ENCODE results near the gene TMEM143. TPM values are rescaled to one million over a fixed set of nuclear protein-coding genes. Genes with fewer than 3 reads are reported as not detected.

The TMEM143 gene
- total RNA-seq, 1 experiment from 2014 or later, result 6.6 TPM

- H3K36me3 ChIP-seq (ENCODE audit: control insufficient read depth, insufficient read depth, low read length), result no peaks in the 10 kb centered on the region
- DNase-seq (ENCODE audit: low read depth, low spot score) (no peak), ATAC-seq (no peak)
- intact Hi-C loops (cut with micrococcal nuclease; ENCODE audit: unreplicated experiment) (no loop called here), in situ Hi-C loops (cut with HindIII; ENCODE audit: low pct_unique_long_range_greater_than_20kb, low sequenced_read_pairs) (no loop called here)
- 0 out of 2 replicates have a peak, but pooled peaks cover 3% of the 10 kb centered on the region for H3K4me1 ChIP-seq (ENCODE audit: control insufficient read depth, insufficient read depth, low read length)
- no peaks in the 10 kb centered on the region for H3K9me3 ChIP-seq (ENCODE audit: control insufficient read depth, insufficient read depth, low read depth, low read length)
- no peaks in the 10 kb centered on the region for H3K27me3 ChIP-seq (ENCODE audit: control insufficient read depth, insufficient read depth, low read length)
- POLR2A ChIA-PET, result no interaction called here
- no peak overlapping the region for H3K4me3 ChIP-seq (ENCODE audit: low read depth in 2 of 2, low read length in 2 of 2)
- no peak overlapping the region for H3K27ac ChIP-seq (ENCODE audit: low read length)
- no peak for TF ChIP-seq REST (IDR thresholded peaks at IDR 0.05; ENCODE audit: insufficient read depth in 1 of 2, low read depth in 2 of 2, low read length in 1 of 2)
- TF ChIP-seq CTCF (IDR thresholded peaks at IDR 0.05), result no peak
- no peak for TF ChIP-seq TCF7L2 (IDR thresholded peaks at IDR 0.05; ENCODE audit: low read depth, low read length)
- TF ChIP-seq POLR2AphosphoS5 (IDR thresholded peaks at IDR 0.05; ENCODE audit: low read depth, low read length), result no peak
- TF ChIP-seq SIN3A (IDR thresholded peaks at IDR 0.05; ENCODE audit: borderline replicate concordance, insufficient read depth, low read depth, low read length), result no peak
- CTCF ChIA-PET, result no interaction called here
- BruUV-seq (replicated peaks), result no TSS peak
These were observed 21.4 kb downstream of the TMEM143 start for GRCh38 chr19:48342414-48342738.

- H3K27ac ChIP-seq (ENCODE audit: low read length), result no peak overlapping the region
- no peaks in the 10 kb centered on the region for H3K9me3 ChIP-seq (ENCODE audit: control insufficient read depth, insufficient read depth, low read depth, low read length)
- no peaks in the 10 kb centered on the region for H3K27me3 ChIP-seq (ENCODE audit: control insufficient read depth, insufficient read depth, low read length)
- TF ChIP-seq REST (IDR thresholded peaks at IDR 0.05; ENCODE audit: insufficient read depth in 1 of 2, low read depth in 2 of 2, low read length in 1 of 2), result no peak
- no peak for TF ChIP-seq TCF7L2 (IDR thresholded peaks at IDR 0.05; ENCODE audit: low read depth, low read length)
- TF ChIP-seq SIN3A (IDR thresholded peaks at IDR 0.05; ENCODE audit: borderline replicate concordance, insufficient read depth, low read depth, low read length), result no peak
- TF ChIP-seq POLR2AphosphoS5 (IDR thresholded peaks at IDR 0.05; ENCODE audit: low read depth, low read length), result no peak
- TF ChIP-seq CTCF (IDR thresholded peaks at IDR 0.05), result no peak
- ChIA-PET POLR2A (interaction anchor here (0.5 kb wide), 1 partner anchor 22 kb away, joined by 4 read pairs; the partner anchor contains the start of gene TMEM143), CTCF (no interaction called here)
- H3K4me3 ChIP-seq (ENCODE audit: low read depth in 2 of 2, low read length in 2 of 2), result no peak overlapping the region
- no peaks in the 10 kb centered on the region for H3K36me3 ChIP-seq (ENCODE audit: control insufficient read depth, insufficient read depth, low read length)
- ATAC-seq (no peak), DNase-seq (ENCODE audit: low read depth, low spot score) (no peak)
- no TSS peak for BruUV-seq (replicated peaks)
- 0 out of 2 replicates have a peak, but pooled peaks cover 3% of the 10 kb centered on the region for H3K4me1 ChIP-seq (ENCODE audit: control insufficient read depth, insufficient read depth, low read length)
- in situ Hi-C loops (cut with HindIII; ENCODE audit: low pct_unique_long_range_greater_than_20kb, low sequenced_read_pairs), result no loop called here
- intact Hi-C loops (cut with micrococcal nuclease; ENCODE audit: unreplicated experiment), result no loop called here
These were observed 22.0 kb downstream of the TMEM143 start for GRCh38 chr19:48341515-48342413.
